Ishikawa (cell line): ENCODE measurements around the gene CCSER1.

Experiments
- CEBPB ChIP-seq: IDR thresholded peaks from 2 replicates; pipeline ENCODE4 v1.6.1; 2012
- CREB1 ChIP-seq: IDR thresholded peaks from 2 replicates; pipeline ENCODE4 v1.6.1; 2012; ENCODE audit warnings: low read depth
- EGR1 ChIP-seq: IDR thresholded peaks from 2 replicates; pipeline ENCODE4 v1.6.1; 2012
- EP300 ChIP-seq: IDR thresholded peaks from 2 replicates; pipeline ENCODE4 v1.6.1; 2012; ENCODE audit warnings: borderline replicate concordance
- FOXM1 ChIP-seq: IDR thresholded peaks from 2 replicates; pipeline ENCODE4 v1.6.1; 2012; ENCODE audit warnings: low read depth, borderline replicate concordance
- MAX ChIP-seq: IDR thresholded peaks from 2 replicates; pipeline ENCODE4 v1.6.1; 2012
- NFIC ChIP-seq: IDR thresholded peaks from 2 replicates; pipeline ENCODE4 v1.6.1; 2012
- RAD21 ChIP-seq: IDR thresholded peaks from 2 replicates; pipeline ENCODE4 v1.6.1; 2012; ENCODE audit warnings: low read depth
- REST ChIP-seq: IDR thresholded peaks from 2 replicates; pipeline ENCODE4 v1.6.1; 2012; ENCODE audit warnings: low read depth, mild to moderate bottlenecking
- TAF1 ChIP-seq: IDR thresholded peaks from 2 replicates; pipeline ENCODE4 v1.6.1; 2012; ENCODE audit warnings: low read depth, mild to moderate bottlenecking
- TCF12 ChIP-seq: IDR thresholded peaks from 2 replicates; pipeline ENCODE4 v1.6.1; 2012; ENCODE audit warnings: low read depth
- TEAD4 ChIP-seq: IDR thresholded peaks from 2 replicates; pipeline ENCODE4 v1.6.1; 2012
- USF1 ChIP-seq: IDR thresholded peaks from 2 replicates; pipeline ENCODE4 v1.6.1; 2012
- YY1 ChIP-seq: IDR thresholded peaks from 2 replicates; pipeline ENCODE4 v1.6.1; 2012; ENCODE audit warnings: low read depth
- ZBTB7A ChIP-seq: IDR thresholded peaks from 2 replicates; pipeline ENCODE4 v1.6.1; 2012; ENCODE audit warnings: low read depth

Gene CCSER1

GRCh38 chr4:90792696-90793095 is 665.5 kb downstream of the CCSER1 start:
- no peak for TF ChIP-seq YY1
- TF ChIP-seq TAF1, result no peak
- TF ChIP-seq ZBTB7A, result no peak
- no peak for TF ChIP-seq CEBPB
- TF ChIP-seq TEAD4, result no peak
- TF ChIP-seq NFIC, result no peak
- no peak for TF ChIP-seq MAX
- no peak for TF ChIP-seq RAD21
- no peak for TF ChIP-seq CREB1
- TF ChIP-seq REST, result no peak
- no peak for TF ChIP-seq FOXM1

- TF ChIP-seq REST, result no peak
- no peak for TF ChIP-seq TCF12
- TF ChIP-seq YY1, result no peak
- no peak for TF ChIP-seq MAX
- TF ChIP-seq RAD21, result no peak
- TF ChIP-seq ZBTB7A, result no peak
- no peak for TF ChIP-seq TEAD4
- no peak for TF ChIP-seq NFIC
- TF ChIP-seq CEBPB, result no peak
- no peak for TF ChIP-seq USF1
- no peak for TF ChIP-seq EP300
- TF ChIP-seq FOXM1, result no peak
- TF ChIP-seq TAF1, result no peak
- TF ChIP-seq CREB1, result no peak
Measured at GRCh38 chr4:90798948-90799347, 671.8 kb downstream of the CCSER1 start.

GRCh38 chr4:90799895-90800294 is 672.7 kb downstream of the CCSER1 start:
- TF ChIP-seq TEAD4 (no peak), FOXM1 (no peak), RAD21 (no peak), EP300 (no peak), REST (no peak), USF1 (no peak), NFIC (no peak), EGR1 (no peak)

- TF ChIP-seq REST, result no peak
- no peak for TF ChIP-seq YY1
- TF ChIP-seq EP300, result no peak
- TF ChIP-seq RAD21, result no peak
- TF ChIP-seq CEBPB, result no peak
- TF ChIP-seq CREB1, result no peak
- no peak for TF ChIP-seq USF1
- no peak for TF ChIP-seq MAX
- no peak for TF ChIP-seq NFIC
- TF ChIP-seq ZBTB7A, result no peak
- TF ChIP-seq TEAD4, result no peak
- no peak for TF ChIP-seq EGR1
- no peak for TF ChIP-seq TAF1
- no peak for TF ChIP-seq FOXM1
- TF ChIP-seq TCF12, result no peak
Measured at GRCh38 chr4:90815569-90815968, 688.4 kb downstream of the CCSER1 start.
